ENCODE data around the gene GCNT1.
"Not testable (repeated sequence)": the region's sequence is repeated elsewhere in the genome, so short reads cannot be mapped to it uniquely, and the experiment has no call there.

GCNT1 gene

GRCh38 chr9:76490249-76490990 lies 31.4 kb downstream of the GCNT1 start:
- DNase-seq (ENCODE audit: low read depth in 2 of 2) = no peak

DNA sequence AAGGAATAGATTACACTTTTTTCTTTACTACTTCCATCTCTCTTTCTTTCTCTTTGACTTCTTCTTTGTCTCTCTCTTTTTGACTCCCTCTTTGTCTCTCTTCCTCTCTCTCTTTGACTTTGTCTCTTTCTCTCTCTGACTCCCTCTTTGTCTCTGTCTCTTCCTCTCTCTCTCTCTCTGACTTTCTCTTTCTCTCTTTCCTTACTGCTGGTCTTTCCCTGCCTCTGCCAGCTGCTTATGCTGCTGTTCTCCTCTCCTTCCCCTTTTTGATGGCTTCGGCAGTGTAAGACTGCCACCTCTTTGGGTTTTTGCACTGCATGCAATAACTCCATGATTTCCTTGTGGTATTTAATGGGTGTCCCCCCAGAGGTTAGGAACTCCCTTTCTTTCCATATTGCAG lies 32.1 kb downstream of the GCNT1 start:
- not testable (repeated sequence) for DNase-seq (ENCODE audit: low read depth in 2 of 2)

- not testable (repeated sequence) for DNase-seq (ENCODE audit: low read depth in 2 of 2)
Measured at GRCh38 chr9:76493496-76493895, 34.5 kb downstream of the GCNT1 start.

DNA sequence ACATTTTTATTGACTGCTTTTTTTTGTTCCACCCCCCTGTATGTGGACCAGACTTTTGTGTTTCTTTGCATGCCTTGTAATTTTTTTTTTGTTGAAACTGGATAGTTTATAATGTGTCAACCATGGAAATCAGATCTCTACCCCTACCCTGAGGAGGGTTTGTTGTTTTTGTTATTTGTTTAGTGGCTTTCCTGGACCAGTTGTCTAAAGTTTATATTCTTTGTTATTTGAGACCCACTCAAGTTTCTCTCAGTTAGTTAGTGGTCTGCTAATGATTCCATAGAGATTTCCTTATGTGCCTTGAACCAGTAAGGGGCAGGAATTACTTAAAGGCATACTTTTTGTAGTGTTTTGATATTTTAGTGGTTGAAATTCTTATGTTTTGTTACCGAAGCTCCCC lies 41.1 kb downstream of the GCNT1 start:
- no peak for DNase-seq (ENCODE audit: low read depth in 2 of 2)

DNA sequence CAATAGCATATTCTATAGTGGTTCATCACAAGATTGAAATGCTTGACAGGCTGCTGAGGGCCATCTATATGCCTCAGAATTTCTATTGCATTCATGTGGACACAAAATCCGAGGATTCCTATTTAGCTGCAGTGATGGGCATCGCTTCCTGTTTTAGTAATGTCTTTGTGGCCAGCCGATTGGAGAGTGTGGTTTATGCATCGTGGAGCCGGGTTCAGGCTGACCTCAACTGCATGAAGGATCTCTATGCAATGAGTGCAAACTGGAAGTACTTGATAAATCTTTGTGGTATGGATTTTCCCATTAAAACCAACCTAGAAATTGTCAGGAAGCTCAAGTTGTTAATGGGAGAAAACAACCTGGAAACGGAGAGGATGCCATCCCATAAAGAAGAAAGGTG lies 43.8 kb downstream of the GCNT1 start:
- DNase-seq (ENCODE audit: low read depth in 2 of 2) = no peak

DNA sequence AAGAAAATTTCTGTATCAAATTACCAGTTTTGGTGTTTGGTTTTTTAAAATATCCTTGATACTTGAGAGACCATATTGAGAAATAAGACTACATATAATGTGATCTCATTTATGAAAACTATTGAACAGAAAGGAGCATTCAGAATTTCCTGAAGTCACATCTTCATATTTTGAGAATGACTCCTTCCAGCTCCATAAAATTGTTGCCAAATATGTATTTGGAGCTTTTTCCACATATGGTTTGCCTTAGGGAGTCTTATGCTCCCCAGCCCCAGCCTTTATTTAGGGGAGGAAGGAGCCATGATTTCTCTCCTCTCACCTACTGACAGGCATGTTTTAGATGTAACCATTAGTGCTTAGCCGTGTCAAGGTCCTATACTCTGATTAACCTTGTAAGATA lies 51.1 kb downstream of the GCNT1 start:
- no peak for DNase-seq (ENCODE audit: low read depth in 2 of 2)

GRCh38 chr9:76510446-76510845 lies 51.5 kb downstream of the GCNT1 start:
- no peak for DNase-seq (ENCODE audit: low read depth in 2 of 2)

GRCh38 chr9:76512826-76513225 lies 53.8 kb downstream of the GCNT1 start:
- DNase-seq (ENCODE audit: low read depth in 2 of 2) = no peak

DNA sequence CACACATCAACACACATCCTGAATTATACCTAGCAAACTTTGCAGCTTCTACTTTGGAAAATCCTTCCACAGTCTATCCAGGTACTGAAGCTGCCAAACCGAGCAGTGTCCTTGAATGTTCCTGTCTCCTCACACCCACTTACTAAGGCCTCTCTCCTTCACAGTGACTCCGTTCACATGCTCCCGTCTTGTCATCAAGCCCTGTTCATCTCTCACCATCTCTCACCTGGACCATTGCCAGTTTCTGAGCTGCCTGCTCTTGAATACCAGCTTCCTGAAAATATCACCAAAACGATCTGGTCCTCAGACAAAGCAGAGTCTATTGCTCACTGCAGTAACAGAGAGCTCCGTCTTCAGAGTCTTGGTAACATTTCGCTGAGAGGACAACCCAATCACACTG lies 57.4 kb downstream of the GCNT1 start:
- no peak for DNase-seq (ENCODE audit: low read depth in 2 of 2)

DNA sequence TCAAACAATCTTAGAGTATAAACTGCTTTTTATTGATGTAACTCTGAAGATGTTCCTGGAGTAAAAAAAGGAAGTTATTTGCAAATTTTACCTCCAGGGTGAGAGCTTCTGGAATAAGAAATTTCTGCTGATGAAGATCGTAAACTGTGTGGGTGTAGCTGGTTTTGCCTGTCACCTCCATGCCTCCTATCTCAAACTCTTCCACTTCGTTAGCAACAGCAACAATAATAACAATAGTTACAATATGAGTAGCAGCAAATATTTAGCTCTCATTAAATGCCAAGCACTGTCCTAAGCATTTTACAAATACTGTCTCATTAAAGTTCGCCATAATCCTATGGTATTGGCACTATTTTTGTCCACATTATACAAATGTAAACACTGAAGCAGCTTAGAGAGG lies 57.9 kb downstream of the GCNT1 start:
- DNase-seq (ENCODE audit: low read depth in 2 of 2) = no peak

DNA sequence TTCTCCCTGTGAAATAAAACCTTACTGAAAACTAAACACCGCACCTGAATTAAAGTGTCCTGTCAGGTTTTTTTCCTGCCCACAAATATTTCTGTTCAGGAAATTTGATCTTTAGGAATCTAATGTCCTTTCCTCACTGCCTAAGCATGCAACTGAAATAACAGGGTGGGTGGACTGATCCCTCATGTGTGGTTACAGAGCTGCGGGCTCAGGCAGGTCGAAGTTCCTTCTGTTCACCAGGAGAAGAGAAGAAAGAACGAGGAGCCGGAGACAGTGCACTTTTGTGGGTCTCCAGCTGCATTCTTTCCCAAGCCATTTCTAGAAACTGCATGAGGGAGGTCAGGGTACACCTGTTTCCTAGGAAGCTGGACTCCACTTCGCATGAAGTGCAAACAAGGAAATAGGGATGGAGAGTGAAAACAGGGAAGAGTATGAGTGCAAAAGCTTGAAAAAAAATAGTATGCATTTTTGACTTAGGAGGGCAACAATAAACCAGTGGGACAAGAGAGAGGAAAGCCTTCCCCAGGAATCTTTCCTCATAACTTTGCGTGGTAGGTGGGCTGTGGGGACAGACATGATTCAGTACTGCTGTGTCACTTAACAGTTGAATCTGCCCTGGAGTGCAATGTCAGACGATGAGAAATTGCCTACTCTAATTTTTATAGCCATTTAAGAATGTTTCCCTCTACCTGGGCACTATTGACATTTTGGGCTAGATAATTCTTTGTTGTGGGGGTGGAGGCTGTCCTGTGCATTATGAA lies 60.3 kb downstream of the GCNT1 start:
- no peak for DNase-seq (ENCODE audit: low read depth in 2 of 2)

GRCh38 chr9:76521244-76521681 lies 62.3 kb downstream of the GCNT1 start:
- DNase-seq (ENCODE audit: low read depth in 2 of 2) = no peak

GRCh38 chr9:76521906-76522305 lies 62.9 kb downstream of the GCNT1 start:
- no peak for DNase-seq (ENCODE audit: low read depth in 2 of 2)

GRCh38 chr9:76523617-76524200 lies 64.7 kb downstream of the GCNT1 start:
- DNase-seq (ENCODE audit: low read depth in 2 of 2) = not testable (repeated sequence)

DNA sequence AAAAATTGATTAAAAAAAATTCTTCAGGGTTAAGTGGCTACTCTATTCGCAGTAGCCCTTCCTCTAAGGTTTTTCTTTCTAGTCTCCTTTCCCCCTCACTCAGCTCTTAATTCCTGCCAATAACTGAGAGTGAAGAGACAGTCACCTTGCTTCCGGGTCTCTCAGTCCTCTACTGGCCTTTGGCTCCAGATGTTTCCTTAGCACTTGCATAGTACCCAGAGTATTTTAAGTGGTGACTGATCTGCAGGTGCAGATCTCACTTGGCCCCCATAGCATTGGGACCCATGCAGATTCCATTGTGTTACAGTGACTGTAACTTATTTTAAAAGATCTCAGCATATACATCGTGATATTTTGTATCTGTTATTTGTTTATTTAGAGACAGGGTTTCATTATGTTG lies 66.2 kb downstream of the GCNT1 start:
- DNase-seq (ENCODE audit: low read depth in 2 of 2) = no peak

DNA sequence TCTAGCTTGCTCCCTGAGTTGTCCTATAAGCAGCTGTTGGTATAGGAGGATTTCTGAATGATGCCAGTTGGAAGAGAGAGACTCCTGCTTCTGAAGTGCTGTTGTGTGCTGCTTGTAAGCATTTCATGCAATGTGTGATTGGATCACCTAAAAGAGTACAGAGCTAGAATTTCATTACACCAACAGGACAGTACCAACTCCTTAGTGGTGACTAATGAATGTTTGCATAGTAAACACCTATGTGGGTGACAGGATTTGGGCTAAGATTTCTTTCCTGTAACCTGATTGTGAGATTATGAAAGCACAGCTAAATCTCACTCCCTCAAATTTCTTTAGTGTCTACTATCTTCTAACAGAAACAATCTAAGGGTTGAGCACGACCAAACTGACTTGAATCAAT lies 67.0 kb downstream of the GCNT1 start:
- no peak for DNase-seq (ENCODE audit: low read depth in 2 of 2)

DNA sequence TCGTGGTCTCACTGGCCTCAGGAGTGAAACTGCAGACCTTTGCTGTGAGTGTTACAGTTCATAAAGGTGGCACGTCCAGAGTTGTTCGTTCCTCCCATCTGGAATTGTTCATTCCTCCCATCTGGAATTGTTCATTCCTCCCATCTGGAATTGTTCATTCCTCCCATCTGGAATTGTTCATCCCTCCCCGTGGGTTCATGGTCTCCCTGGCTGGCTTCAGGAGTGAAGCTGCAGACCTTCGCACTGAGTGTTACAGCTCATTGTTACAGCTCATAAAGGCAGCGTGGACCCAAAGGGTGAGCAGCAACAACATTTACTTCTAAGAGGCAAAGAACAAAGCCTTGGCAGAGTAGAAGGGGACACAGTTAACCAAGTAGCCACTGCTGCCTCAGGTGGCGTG lies 69.1 kb downstream of the GCNT1 start:
- DNase-seq (ENCODE audit: low read depth in 2 of 2) = no peak

- no peak for DNase-seq (ENCODE audit: low read depth in 2 of 2)
Measured at GRCh38 chr9:76528642-76529190, 69.7 kb downstream of the GCNT1 start.

DNA sequence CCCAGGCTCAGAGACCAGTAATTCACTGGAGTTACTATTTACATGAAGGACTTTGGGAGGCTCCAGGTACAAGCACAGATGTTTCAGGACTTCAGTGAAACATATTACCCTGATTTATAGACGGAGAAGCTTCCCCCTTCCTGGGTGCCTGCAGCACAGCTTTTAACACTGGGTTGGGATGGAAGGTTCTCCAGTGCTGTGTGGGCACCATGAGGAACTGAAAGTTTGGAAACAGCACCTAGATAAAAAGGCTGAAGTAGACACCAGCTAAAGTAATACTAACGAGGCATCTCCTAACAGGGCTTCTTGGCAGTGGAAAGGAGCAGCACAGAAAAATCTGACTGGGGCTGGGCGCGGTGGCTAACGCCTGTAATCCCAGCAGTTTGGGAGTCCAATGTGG lies 70.7 kb downstream of the GCNT1 start:
- DNase-seq (ENCODE audit: low read depth in 2 of 2) = no peak

DNA sequence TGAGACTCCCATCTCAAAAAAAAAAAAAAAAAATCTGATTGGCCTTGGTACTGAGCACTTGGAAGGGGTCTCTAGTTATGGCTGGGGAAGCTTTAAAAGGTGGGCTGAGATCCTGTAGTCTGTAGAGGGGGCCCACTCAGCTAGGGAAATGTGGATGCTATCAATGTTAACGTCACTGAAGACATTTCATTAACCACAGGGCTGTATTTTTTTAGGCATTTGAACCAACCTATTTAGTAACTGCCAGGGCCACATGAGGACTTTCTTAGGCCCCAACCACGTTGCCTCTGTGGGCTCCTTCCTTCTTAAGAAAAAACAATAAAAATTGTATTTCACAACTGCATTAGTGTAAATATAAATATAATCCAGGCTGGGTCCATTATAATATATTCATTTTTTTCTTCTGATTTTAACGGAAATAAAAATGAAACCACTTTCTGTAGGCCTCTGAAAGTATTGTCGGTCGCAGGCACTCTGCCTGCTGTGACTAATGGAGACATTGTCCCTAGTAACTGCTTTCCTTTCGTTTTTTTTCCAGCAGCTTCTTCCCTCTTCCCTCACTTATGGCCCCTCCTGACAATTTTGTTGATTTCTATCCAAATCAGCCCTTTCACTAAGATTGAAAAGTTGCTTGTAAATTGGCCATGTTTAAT lies 71.6 kb downstream of the GCNT1 start:
- no peak for DNase-seq (ENCODE audit: low read depth in 2 of 2)

- DNase-seq (ENCODE audit: low read depth in 2 of 2) = no peak
Measured at GRCh38 chr9:76531231-76531780, 72.3 kb downstream of the GCNT1 start.

GRCh38 chr9:76532877-76533276 lies 73.9 kb downstream of the GCNT1 start:
- DNase-seq (ENCODE audit: low read depth in 2 of 2) = not testable (repeated sequence)
